ENCODE results near the gene PLPP3. TPM values are rescaled to one million over a fixed set of nuclear protein-coding genes. Genes with fewer than 3 reads are reported as not detected.

PLPP3 gene
- total RNA-seq, 4 donors from 2014 or later = 76.3 to 315 (median 140) TPM

GRCh38 chr1:56464294-56464693 lies 115.1 kb downstream of the PLPP3 start:
- Histone ChIP-seq H3K36me3 (no peaks in the 10 kb centered on the region), H3K4me1 (peaks cover 0 to 4% of the 10 kb centered on the region in 2 donors)
- intact Hi-C loops (cut with DNase I; ENCODE audit: low total_unique reads) = no loop called here

GRCh38 chr1:56463376-56463775 lies 116.0 kb downstream of the PLPP3 start:
- no peak for DNase-seq
- TF ChIP-seq POLR2A (IDR thresholded peaks at IDR 0.05) (no peak), CTCF (IDR thresholded peaks at IDR 0.05) (no peak)
- intact Hi-C loops (cut with DNase I; ENCODE audit: low total_unique reads) = no loop called here
- no peak overlapping the region for H3K27ac ChIP-seq
- H3K4me3 ChIP-seq = no peak overlapping the region
- no peaks in the 10 kb centered on the region for H3K36me3 ChIP-seq
- H3K9me3 ChIP-seq = no peaks in the 10 kb centered on the region
- no peaks in the 10 kb centered on the region for H3K4me1 ChIP-seq
- H3K27me3 ChIP-seq = no peaks in the 10 kb centered on the region

More at GRCh38 chr1:56464294-56464693, 115.1 kb downstream of the PLPP3 start:
- no peak for DNase-seq
- TF ChIP-seq POLR2A (IDR thresholded peaks at IDR 0.05) (no peak), CTCF (IDR thresholded peaks at IDR 0.05) (no peak)
- H3K27ac ChIP-seq = no peak overlapping the region
- no peaks in the 10 kb centered on the region for H3K27me3 ChIP-seq
- no peaks in the 10 kb centered on the region for H3K9me3 ChIP-seq
- no peak overlapping the region for H3K4me3 ChIP-seq

- DNase-seq = no peak
- H3K4me1 ChIP-seq = no peaks in the 10 kb centered on the region
- H3K4me3 ChIP-seq = no peak overlapping the region
Observed at GRCh38 chr1:56462209-56462608, 117.2 kb downstream of the PLPP3 start.

GRCh38 chr1:56461158-56462127 lies 117.9 kb downstream of the PLPP3 start:
- no peak overlapping the region for H3K27ac ChIP-seq
- no peaks in the 10 kb centered on the region for H3K9me3 ChIP-seq
- TF ChIP-seq CTCF (IDR thresholded peaks at IDR 0.05) (no peak), POLR2A (IDR thresholded peaks at IDR 0.05) (no peak)
- no peak for DNase-seq
- intact Hi-C loops (cut with DNase I; ENCODE audit: low total_unique reads) = no loop called here
- H3K4me3 ChIP-seq = no peak overlapping the region
- H3K36me3 ChIP-seq = no peaks in the 10 kb centered on the region
- no peaks in the 10 kb centered on the region for H3K4me1 ChIP-seq
- H3K27me3 ChIP-seq = no peaks in the 10 kb centered on the region

More at GRCh38 chr1:56462209-56462608, 117.2 kb downstream of the PLPP3 start:
- H3K9me3 ChIP-seq = no peaks in the 10 kb centered on the region
- no peaks in the 10 kb centered on the region for H3K36me3 ChIP-seq
- TF ChIP-seq CTCF (IDR thresholded peaks at IDR 0.05) (no peak), POLR2A (IDR thresholded peaks at IDR 0.05) (no peak)
- H3K27ac ChIP-seq = no peak overlapping the region
- no peaks in the 10 kb centered on the region for H3K27me3 ChIP-seq
- intact Hi-C loops (cut with DNase I; ENCODE audit: low total_unique reads) = no loop called here

- TF ChIP-seq CTCF (IDR thresholded peaks at IDR 0.05) (no peak), POLR2A (IDR thresholded peaks at IDR 0.05) (no peak)
- no peak overlapping the region for H3K27ac ChIP-seq
- DNase-seq = no peak
- H3K9me3 ChIP-seq = no peaks in the 10 kb centered on the region
- H3K27me3 ChIP-seq = no peaks in the 10 kb centered on the region
- no peak overlapping the region for H3K4me3 ChIP-seq
- no peaks in the 10 kb centered on the region for H3K4me1 ChIP-seq
- H3K36me3 ChIP-seq = no peaks in the 10 kb centered on the region
- intact Hi-C loops (cut with DNase I; ENCODE audit: low total_unique reads) = no loop called here
Observed at GRCh38 chr1:56459260-56459659, 120.1 kb downstream of the PLPP3 start.

Measured in uterus (tissue), 4 donors.